ENCODE measurements around the gene MAPK14. TPM values are rescaled to one million over a fixed set of nuclear protein-coding genes. Genes with fewer than 3 reads are reported as not detected.

MAPK14 gene
- total RNA-seq, 4 donors from 2014 or later: 62.0 to 117 (median 86.2) TPM

GRCh38 chr6:36117658-36118549 lies 90.3 kb downstream of the MAPK14 start:
- no peak for TF ChIP-seq POLR2A (IDR thresholded peaks at IDR 0.05)
- TF ChIP-seq CTCF (IDR thresholded peaks at IDR 0.05): no peak
- intact Hi-C loops (cut with DNase I; ENCODE audit: low total_unique reads): no loop called here

GRCh38 chr6:36118550-36119107 lies 91.0 kb downstream of the MAPK14 start:
- H3K27ac ChIP-seq: no peak overlapping the region
- TF ChIP-seq POLR2A (IDR thresholded peaks at IDR 0.05) (no peak), CTCF (IDR thresholded peaks at IDR 0.05) (no peak)
- H3K27me3 ChIP-seq: no peaks in the 10 kb centered on the region
- H3K36me3 ChIP-seq: no peaks in the 10 kb centered on the region
- no peaks in the 10 kb centered on the region for H3K9me3 ChIP-seq
- no peak for DNase-seq
- no peaks in the 10 kb centered on the region for H3K4me1 ChIP-seq
- intact Hi-C loops (cut with DNase I; ENCODE audit: low total_unique reads): no loop called here
- no peak overlapping the region for H3K4me3 ChIP-seq

More at GRCh38 chr6:36117658-36118549, 90.3 kb downstream of the MAPK14 start:
- no peaks in the 10 kb centered on the region for H3K27me3 ChIP-seq
- H3K36me3 ChIP-seq: no peaks in the 10 kb centered on the region
- no peaks in the 10 kb centered on the region for H3K4me1 ChIP-seq
- no peak overlapping the region for H3K4me3 ChIP-seq
- H3K9me3 ChIP-seq: no peaks in the 10 kb centered on the region
- no peak overlapping the region for H3K27ac ChIP-seq
- DNase-seq: no peak

- Histone ChIP-seq H3K27ac (no peak overlapping the region), H3K36me3 (no peaks in the 10 kb centered on the region), H3K4me3 (no peak overlapping the region), H3K4me1 (no peaks in the 10 kb centered on the region), H3K9me3 (no peaks in the 10 kb centered on the region), H3K27me3 (no peaks in the 10 kb centered on the region)
- no peak for DNase-seq
- no peak for TF ChIP-seq CTCF (IDR thresholded peaks at IDR 0.05)
- no peak for TF ChIP-seq POLR2A (IDR thresholded peaks at IDR 0.05)
- intact Hi-C loops (cut with DNase I; ENCODE audit: low total_unique reads): no loop called here
Observed at GRCh38 chr6:36119209-36119608, 91.6 kb downstream of the MAPK14 start.

- TF ChIP-seq CTCF (IDR thresholded peaks at IDR 0.05) (no peak), POLR2A (IDR thresholded peaks at IDR 0.05) (no peak)
- Histone ChIP-seq H3K9me3 (no peaks in the 10 kb centered on the region), H3K36me3 (no peaks in the 10 kb centered on the region), H3K27me3 (no peaks in the 10 kb centered on the region), H3K4me1 (no peaks in the 10 kb centered on the region), H3K27ac (no peak overlapping the region), H3K4me3 (no peak overlapping the region)
- DNase-seq: no peak
- intact Hi-C loops (cut with DNase I; ENCODE audit: low total_unique reads): loop anchor here (10.0 kb wide), 1 partner anchor 75 kb away; the partner anchor contains the start of gene BRPF3
Observed at GRCh38 chr6:36120018-36120417, 92.4 kb downstream of the MAPK14 start.

- TF ChIP-seq CTCF (IDR thresholded peaks at IDR 0.05) (no peak), POLR2A (IDR thresholded peaks at IDR 0.05) (no peak)
- no peak overlapping the region for H3K27ac ChIP-seq
- DNase-seq: no peak
- no peaks in the 10 kb centered on the region for H3K4me1 ChIP-seq
- H3K4me3 ChIP-seq: no peak overlapping the region
- intact Hi-C loops (cut with DNase I; ENCODE audit: low total_unique reads): loop anchor here (10.0 kb wide), 1 partner anchor 74 kb away; the partner anchor contains the start of gene BRPF3
- H3K9me3 ChIP-seq: no peaks in the 10 kb centered on the region
- H3K36me3 ChIP-seq: no peaks in the 10 kb centered on the region
- no peaks in the 10 kb centered on the region for H3K27me3 ChIP-seq
Observed at GRCh38 chr6:36120539-36120938, 92.9 kb downstream of the MAPK14 start.
